ENCODE results near the gene PTPRC. TPM values are rescaled to one million over a fixed set of nuclear protein-coding genes. Genes with fewer than 3 reads are reported as not detected.
A peak's percentile ranks its signal among the peaks of the same experiment; 100 is the strongest.
"Not testable (repeated sequence)": the region's sequence is repeated elsewhere in the genome, so short reads cannot be mapped to it uniquely, and the experiment has no call there.

Gene PTPRC, protein sequence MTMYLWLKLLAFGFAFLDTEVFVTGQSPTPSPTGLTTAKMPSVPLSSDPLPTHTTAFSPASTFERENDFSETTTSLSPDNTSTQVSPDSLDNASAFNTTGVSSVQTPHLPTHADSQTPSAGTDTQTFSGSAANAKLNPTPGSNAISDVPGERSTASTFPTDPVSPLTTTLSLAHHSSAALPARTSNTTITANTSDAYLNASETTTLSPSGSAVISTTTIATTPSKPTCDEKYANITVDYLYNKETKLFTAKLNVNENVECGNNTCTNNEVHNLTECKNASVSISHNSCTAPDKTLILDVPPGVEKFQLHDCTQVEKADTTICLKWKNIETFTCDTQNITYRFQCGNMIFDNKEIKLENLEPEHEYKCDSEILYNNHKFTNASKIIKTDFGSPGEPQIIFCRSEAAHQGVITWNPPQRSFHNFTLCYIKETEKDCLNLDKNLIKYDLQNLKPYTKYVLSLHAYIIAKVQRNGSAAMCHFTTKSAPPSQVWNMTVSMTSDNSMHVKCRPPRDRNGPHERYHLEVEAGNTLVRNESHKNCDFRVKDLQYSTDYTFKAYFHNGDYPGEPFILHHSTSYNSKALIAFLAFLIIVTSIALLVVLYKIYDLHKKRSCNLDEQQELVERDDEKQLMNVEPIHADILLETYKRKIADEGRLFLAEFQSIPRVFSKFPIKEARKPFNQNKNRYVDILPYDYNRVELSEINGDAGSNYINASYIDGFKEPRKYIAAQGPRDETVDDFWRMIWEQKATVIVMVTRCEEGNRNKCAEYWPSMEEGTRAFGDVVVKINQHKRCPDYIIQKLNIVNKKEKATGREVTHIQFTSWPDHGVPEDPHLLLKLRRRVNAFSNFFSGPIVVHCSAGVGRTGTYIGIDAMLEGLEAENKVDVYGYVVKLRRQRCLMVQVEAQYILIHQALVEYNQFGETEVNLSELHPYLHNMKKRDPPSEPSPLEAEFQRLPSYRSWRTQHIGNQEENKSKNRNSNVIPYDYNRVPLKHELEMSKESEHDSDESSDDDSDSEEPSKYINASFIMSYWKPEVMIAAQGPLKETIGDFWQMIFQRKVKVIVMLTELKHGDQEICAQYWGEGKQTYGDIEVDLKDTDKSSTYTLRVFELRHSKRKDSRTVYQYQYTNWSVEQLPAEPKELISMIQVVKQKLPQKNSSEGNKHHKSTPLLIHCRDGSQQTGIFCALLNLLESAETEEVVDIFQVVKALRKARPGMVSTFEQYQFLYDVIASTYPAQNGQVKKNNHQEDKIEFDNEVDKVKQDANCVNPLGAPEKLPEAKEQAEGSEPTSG (N-terminal part only)
- 0.22 TPM for polyA plus RNA-seq (2013, experiment 1 of 2; ENCODE audit: insufficient read length)
- polyA plus RNA-seq (2013, experiment 2 of 2; ENCODE audit: insufficient read length), result 0.24 TPM

DNA sequence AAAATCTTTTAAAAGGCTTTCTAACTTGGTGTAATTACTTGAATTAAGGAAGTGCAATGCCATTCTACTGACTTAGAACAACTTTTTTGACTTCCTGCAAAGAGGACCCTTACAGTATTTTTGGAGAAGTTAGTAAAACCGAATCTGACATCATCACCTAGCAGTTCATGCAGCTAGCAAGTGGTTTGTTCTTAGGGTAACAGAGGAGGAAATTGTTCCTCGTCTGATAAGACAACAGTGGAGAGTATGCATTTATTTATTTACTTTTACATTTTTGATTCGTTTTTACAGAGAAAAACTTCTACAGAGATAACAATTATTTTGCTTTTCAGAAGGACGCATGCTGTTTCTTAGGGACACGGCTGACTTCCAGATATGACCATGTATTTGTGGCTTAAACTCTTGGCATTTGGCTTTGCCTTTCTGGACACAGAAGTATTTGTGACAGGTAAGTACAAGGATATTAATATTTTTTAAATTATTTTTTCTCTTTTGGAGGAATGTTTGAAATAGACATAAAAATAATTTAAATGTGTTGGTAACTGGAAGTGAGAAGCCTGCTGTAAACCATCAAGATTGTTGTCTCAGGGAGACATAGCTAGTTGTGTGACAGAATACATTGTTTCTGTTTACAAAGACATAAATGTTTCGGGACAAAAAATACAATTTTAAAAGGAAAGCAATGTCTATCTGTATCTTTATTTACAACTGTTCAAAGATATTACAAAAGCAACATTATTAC, at the start of gene PTPRC:
PTPRC (plus strand) TSS at position 147 of the 742 bp plus-strand sequence; CDS start at position 376, 229 bp downstream.
- no peak for DNase-seq

- no peak for DNase-seq
These were observed 48.4 kb upstream of the PTPRC start for GRCh38 chr1:198590454-198590853.

DNA sequence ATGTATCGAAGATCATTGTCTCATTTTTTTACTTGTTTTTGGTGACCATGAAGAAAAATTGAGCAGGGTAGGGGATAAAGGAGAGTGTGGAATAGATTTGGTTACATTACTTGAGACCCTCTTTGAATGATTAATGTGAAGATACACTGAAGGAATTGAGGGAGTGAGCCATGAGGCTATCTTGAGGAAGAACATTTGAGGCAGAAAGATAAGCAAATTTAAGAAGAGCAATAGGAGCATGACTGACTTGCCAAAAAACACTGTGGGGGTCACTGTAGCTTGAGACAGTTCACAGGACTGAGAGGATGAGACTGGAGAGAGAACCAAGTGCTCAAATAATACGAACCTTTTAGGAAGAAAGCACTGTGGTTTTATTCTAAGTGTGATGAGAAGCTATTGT, 43.1 kb upstream of the PTPRC start:
- DNase-seq, result no peak

DNA sequence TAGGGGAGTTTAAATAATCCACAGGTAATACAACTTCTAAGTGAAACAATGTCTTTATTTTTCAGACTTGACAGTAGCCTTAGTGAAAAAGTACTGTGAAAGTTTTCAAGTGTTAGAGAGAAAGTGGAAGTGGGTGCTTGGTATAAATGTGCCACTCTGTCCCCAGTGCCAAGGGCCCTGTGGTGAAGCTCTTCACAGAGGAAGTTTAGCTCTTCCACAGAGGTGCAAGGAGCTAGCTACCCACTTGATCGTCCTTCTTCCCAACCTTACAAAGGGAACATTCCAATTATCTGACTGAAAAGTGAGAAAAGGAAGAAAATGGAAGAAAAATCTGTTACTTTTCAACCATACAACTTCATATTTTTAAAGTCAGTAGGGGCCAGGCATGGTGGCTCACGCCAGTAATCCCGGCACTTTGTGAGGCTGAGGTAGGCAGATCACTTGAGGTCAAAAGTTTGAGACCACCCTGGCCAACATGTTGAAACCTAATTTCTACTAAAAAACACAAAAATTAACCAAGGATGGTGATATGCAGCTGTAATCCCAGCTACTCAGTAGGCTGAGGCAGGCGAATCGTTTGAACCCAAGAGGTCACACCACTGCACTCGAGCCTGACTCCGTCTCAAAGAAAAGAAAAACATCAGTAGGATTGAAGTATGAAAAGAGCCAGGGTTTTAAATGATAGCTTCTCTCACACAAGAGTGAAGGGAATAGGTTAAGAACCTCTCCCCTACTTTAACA, 41.0 kb upstream of the PTPRC start:
- no peak for DNase-seq

- no peak for DNase-seq
These were observed 40.0 kb upstream of the PTPRC start for GRCh38 chr1:198598796-198599321.

GRCh38 chr1:198599749-198600148, 39.1 kb upstream of the PTPRC start:
- no peak for DNase-seq

GRCh38 chr1:198600906-198601305, 37.9 kb upstream of the PTPRC start:
- DNase-seq, result no peak

DNA sequence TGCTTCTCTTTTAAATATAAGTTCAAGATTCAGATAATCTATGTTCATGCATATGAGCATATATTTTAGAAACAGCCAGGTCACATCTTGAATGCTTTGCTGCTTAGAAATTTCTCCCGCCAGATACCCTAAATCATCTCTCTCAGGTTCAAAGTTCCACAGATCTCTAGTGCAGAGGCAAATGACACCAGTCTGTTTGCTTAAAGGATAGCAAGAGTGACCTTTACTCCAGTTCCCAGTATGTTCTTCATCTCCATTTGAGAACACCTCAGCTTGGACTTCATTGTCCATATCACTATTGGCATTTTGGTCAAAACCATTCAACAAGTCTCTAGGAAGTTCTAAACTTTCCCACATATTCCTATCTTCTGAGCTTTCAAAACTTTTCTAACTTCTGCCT, 37.5 kb upstream of the PTPRC start:
- not testable (repeated sequence) for DNase-seq

DNA sequence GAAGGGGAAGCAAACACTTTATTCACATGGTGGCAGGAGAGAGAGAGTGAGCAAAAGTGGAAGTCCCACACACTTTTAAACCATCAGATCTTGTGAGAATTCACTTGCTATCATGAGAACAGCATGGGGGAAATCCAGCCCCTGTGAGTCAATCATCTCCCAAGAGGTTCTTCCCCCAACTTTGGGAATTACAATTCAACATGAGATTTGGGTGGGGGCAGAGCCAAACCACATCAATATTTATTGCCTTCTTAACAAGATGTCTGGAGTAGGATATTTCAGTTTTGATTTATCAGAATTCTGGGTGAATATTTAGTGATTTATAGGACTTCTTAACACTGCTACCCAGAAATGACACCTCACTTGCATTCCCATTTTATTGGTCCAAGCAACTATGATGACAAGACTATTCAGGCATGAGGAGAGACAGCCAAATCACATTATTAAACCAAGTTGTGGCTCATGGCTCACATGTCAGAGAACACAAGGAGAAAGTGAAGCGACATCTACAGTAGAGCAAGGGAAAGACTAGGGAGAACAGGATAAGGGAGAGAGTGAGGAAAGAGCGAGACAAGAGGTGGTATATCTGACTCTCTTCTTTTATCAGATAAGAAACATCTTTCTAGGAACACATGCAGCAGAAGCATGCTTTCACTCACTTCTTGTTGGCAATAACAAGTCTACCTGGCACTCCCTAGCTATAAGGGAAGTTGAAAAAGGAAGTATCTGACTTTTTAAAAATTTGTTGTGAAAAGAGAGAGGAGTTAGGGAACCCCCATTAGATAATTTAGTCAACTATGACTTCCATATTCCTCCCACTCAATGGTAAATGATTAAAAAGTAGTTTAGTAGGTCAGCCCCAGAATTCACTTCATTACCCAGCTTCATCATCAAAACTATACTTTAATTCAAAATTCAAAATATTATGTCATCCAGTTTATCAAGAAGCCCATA, 36.6 kb upstream of the PTPRC start:
- DNase-seq, result peak; percentile 99

GRCh38 chr1:198604975-198605374, 33.9 kb upstream of the PTPRC start:
- no peak for DNase-seq

GRCh38 chr1:198605406-198605805, 33.4 kb upstream of the PTPRC start:
- DNase-seq, result no peak

- peak; percentile 80 for DNase-seq
These were observed 32.8 kb upstream of the PTPRC start for GRCh38 chr1:198606020-198606438.

- DNase-seq, result no peak
These were observed 31.1 kb upstream of the PTPRC start for GRCh38 chr1:198607714-198608113.

DNA sequence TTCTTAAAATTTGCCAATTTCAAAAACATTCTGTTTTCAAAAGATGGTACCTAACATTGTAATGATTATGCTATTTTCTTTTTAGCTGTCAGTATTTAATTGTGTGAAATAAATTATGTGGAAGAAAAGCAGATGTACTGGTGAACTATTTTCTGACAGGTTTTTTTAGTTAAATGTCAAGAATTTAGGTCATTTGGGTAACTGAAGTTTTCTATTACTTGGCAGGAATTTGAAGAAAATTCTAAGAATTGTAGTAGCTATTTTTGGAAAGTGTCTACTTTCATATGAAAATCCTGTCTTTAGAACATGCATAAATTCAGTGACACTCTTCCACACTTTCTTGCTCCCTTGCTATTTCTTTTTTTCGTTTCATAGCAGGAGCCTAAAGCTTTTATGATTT, 28.5 kb upstream of the PTPRC start:
- DNase-seq, result peak; percentile 53

- DNase-seq, result no peak
These were observed 27.6 kb upstream of the PTPRC start for GRCh38 chr1:198611219-198611618.

DNA sequence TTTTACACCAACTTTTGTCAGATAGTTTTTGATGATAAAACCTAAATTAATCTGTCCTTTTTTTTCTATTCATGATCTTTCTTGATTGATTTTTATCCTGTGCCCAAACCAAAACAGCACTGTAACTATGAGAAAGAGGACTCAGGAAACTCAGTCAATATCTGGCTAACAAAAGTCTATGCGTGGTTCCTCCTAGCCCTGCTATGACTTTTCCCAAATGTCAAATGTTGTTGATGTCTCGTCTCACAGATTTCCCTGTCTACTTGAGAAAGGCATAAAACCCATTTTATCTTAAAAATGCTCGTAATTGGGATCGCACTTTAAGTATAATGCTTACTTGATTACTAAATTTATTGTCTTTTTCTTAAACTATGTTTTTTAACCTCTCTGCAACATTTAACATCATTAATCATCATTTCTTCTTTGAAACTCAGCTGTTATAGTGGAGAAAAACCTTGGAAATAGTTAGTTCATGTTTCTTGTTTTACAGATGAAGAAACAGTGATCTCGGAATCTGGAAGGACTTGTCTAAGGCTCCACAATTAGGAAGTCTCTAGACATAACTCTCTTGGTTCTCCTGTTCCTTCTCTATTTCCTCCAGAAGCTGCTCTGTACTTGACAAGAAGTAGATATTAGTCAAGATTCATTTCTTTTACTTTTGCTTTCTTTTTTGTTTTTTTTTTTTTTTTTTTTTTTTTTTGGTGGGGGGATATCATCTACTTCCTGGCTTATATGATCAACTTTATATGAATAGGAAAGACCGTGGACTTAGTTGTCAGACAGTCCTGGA, 26.2 kb upstream of the PTPRC start:
- DNase-seq, result no peak

GRCh38 chr1:198617406-198617805, 21.4 kb upstream of the PTPRC start:
- peak; percentile 58 for DNase-seq

DNA sequence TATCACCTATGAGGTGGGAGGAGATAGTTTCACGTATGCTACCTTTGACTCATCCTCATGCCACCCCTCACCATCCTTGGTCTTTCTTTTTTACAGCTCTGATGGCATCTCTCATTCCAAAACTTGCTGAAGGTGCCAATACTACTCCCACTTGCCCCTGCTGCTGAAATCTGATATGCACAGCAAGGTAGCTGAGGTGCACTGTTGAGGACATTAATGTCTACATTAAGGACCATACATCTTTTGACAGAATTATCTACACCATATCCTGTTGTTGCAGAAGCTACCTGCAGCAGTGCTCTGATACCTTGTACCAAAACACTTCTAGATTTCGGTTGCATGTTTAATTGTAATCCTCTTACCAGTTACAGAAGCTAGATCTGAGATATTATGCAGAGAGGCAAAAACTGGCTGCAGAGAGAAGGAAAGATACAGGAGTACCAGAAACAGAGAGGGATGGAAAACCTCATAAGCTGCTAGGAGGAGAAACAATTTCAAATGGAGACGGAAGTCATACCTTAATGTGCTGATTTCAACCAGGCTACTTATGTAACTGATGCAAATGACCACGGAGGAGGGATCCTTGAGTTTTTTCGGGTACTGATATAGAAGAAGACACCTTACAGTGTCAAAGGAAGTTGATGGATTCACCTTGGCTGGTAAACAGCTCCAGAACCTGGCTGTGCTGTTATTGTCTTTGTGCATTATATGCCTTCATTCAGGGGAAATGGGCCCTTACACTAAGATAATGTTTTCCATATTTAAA, 19.3 kb upstream of the PTPRC start:
- no peak for DNase-seq
